GOT3 (cell line): Measurements from ENCODE around the gene NPAS3.

Experiments used
- DNase-seq: peaks from one replicate; lab custom pipeline; 2025; ENCODE audit warnings: mixed read lengths; lab: John Stamatoyannopoulos, UW

The NPAS3 gene

GRCh38 chr14:33586806-33587205, 648.1 kb downstream of the NPAS3 start:
- no peak for DNase-seq

GRCh38 chr14:33587791-33588190, 649.1 kb downstream of the NPAS3 start:
- DNase-seq, result no peak

GRCh38 chr14:33588771-33589170, 650.1 kb downstream of the NPAS3 start:
- DNase-seq, result no peak

GRCh38 chr14:33589334-33589733, 650.7 kb downstream of the NPAS3 start:
- no peak for DNase-seq

- no peak for DNase-seq
Measured at GRCh38 chr14:33590891-33591630, 652.4 kb downstream of the NPAS3 start.

GRCh38 chr14:33592297-33592696, 653.6 kb downstream of the NPAS3 start:
- DNase-seq, result no peak

GRCh38 chr14:33596211-33597080, 657.8 kb downstream of the NPAS3 start:
- DNase-seq, result no peak

GRCh38 chr14:33598582-33598981, 659.9 kb downstream of the NPAS3 start:
- DNase-seq, result no peak

GRCh38 chr14:33602396-33602795, 663.7 kb downstream of the NPAS3 start:
- DNase-seq, result no peak

- DNase-seq, result no peak
Measured at GRCh38 chr14:33606591-33606990, 667.9 kb downstream of the NPAS3 start.

- no peak for DNase-seq
Measured at GRCh38 chr14:33609582-33609981, 670.9 kb downstream of the NPAS3 start.

GRCh38 chr14:33610121-33610520, 671.4 kb downstream of the NPAS3 start:
- no peak for DNase-seq

GRCh38 chr14:33611405-33612196, 672.9 kb downstream of the NPAS3 start:
- no peak for DNase-seq

GRCh38 chr14:33612197-33612505, 673.5 kb downstream of the NPAS3 start:
- no peak for DNase-seq

- DNase-seq, result no peak
Measured at GRCh38 chr14:33617154-33617553, 678.5 kb downstream of the NPAS3 start.

GRCh38 chr14:33618361-33619105, 679.9 kb downstream of the NPAS3 start:
- DNase-seq, result no peak

- DNase-seq, result no peak
Measured at GRCh38 chr14:33622496-33622895, 683.8 kb downstream of the NPAS3 start.

GRCh38 chr14:33629792-33630191, 691.1 kb downstream of the NPAS3 start:
- DNase-seq, result no peak

GRCh38 chr14:33631021-33631420, 692.3 kb downstream of the NPAS3 start:
- DNase-seq, result no peak

- DNase-seq, result no peak
Measured at GRCh38 chr14:33631441-33631840, 692.8 kb downstream of the NPAS3 start.

GRCh38 chr14:33634631-33635030, 696.0 kb downstream of the NPAS3 start:
- DNase-seq, result no peak

GRCh38 chr14:33636716-33637115, 698.0 kb downstream of the NPAS3 start:
- DNase-seq, result no peak
